ENCODE results near the gene BPIFB4.

GRCh38 chr20:33091147-33091546, 11.7 kb downstream of the BPIFB4 start:
- TF ChIP-seq EZH2 (IDR thresholded peaks at IDR 0.05; ENCODE audit: borderline replicate concordance) (no peak), CTCF (IDR thresholded peaks at IDR 0.05; ENCODE audit: poor library complexity) (no peak)

All from hepatocyte (in vitro differentiated cells).